Effector memory CD4-positive, alpha-beta T cell (primary cell): ENCODE measurements around the gene BRWD1.
"Not testable (repeated sequence)": the region's sequence is repeated elsewhere in the genome, so short reads cannot be mapped to it uniquely, and the experiment has no call there.

Source experiments
- DNase-seq, 3 donors: peaks; one replicate each; pipeline ENCODE4 v3.0.0-alpha.2; 2020
- H3K27ac ChIP-seq: 2 replicates; pipeline ENCODE4 v1.7.0; 2013; ENCODE audit warnings: mild to moderate bottlenecking, low read length, moderate library complexity; ENCODE audit not compliant: insufficient read depth, poor library complexity, severe bottlenecking
- H3K27me3 ChIP-seq: replicated peaks from 2 replicates; pipeline ENCODE4 v1.7.0; 2013; ENCODE audit warnings: mild to moderate bottlenecking, low read length; ENCODE audit not compliant: insufficient read depth, control insufficient read depth, poor library complexity, severe bottlenecking
- H3K36me3 ChIP-seq: 2 replicates; pipeline ENCODE4 v1.7.0; 2013; ENCODE audit warnings: mild to moderate bottlenecking, low read length, moderate library complexity; ENCODE audit not compliant: control insufficient read depth, insufficient read depth
- H3K4me1 ChIP-seq: 2 replicates; pipeline ENCODE4 v1.7.0; 2013; ENCODE audit warnings: low read length, mild to moderate bottlenecking; ENCODE audit not compliant: control insufficient read depth, insufficient read depth, poor library complexity, severe bottlenecking
- H3K4me3 ChIP-seq: 2 replicates; pipeline ENCODE4 v1.7.0; 2013; ENCODE audit warnings: low read length, low read depth, mild to moderate bottlenecking; ENCODE audit not compliant: insufficient read depth, poor library complexity, severe bottlenecking
- H3K9me3 ChIP-seq: 2 replicates; pipeline ENCODE4 v1.7.0; 2013; ENCODE audit warnings: mild to moderate bottlenecking, low read length, moderate library complexity; ENCODE audit not compliant: control insufficient read depth

The BRWD1 gene

GRCh38 chr21:39142972-39143371 is 170.5 kb downstream of the BRWD1 start:
- Histone ChIP-seq H3K27me3 (no peaks in the 10 kb centered on the region), H3K4me3 (no peak overlapping the region), H3K36me3 (no peaks in the 10 kb centered on the region), H3K4me1 (no peaks in the 10 kb centered on the region), H3K27ac (no peak overlapping the region), H3K9me3 (no peaks in the 10 kb centered on the region)
- no peak for DNase-seq

- DNase-seq, result no peak
- no peaks in the 10 kb centered on the region for H3K9me3 ChIP-seq
- H3K4me1 ChIP-seq, result no peaks in the 10 kb centered on the region
- H3K36me3 ChIP-seq, result no peaks in the 10 kb centered on the region
- H3K4me3 ChIP-seq, result no peak overlapping the region
- H3K27me3 ChIP-seq, result no peaks in the 10 kb centered on the region
- H3K27ac ChIP-seq, result no peak overlapping the region
Measured at GRCh38 chr21:39141502-39141901, 171.9 kb downstream of the BRWD1 start.

GRCh38 chr21:39137248-39138178 is 175.9 kb downstream of the BRWD1 start:
- Histone ChIP-seq H3K9me3 (no peaks in the 10 kb centered on the region), H3K36me3 (no peaks in the 10 kb centered on the region), H3K27ac (no peak overlapping the region), H3K27me3 (no peaks in the 10 kb centered on the region), H3K4me1 (no peaks in the 10 kb centered on the region), H3K4me3 (no peak overlapping the region)
- no peak for DNase-seq

- H3K9me3 ChIP-seq, result no peaks in the 10 kb centered on the region
- no peaks in the 10 kb centered on the region for H3K27me3 ChIP-seq
- no peaks in the 10 kb centered on the region for H3K4me1 ChIP-seq
- no peak overlapping the region for H3K4me3 ChIP-seq
- no peak overlapping the region for H3K27ac ChIP-seq
- DNase-seq, result no peak
- H3K36me3 ChIP-seq, result no peaks in the 10 kb centered on the region
Measured at GRCh38 chr21:39136711-39137110, 176.7 kb downstream of the BRWD1 start.

GRCh38 chr21:39136138-39136537 is 177.3 kb downstream of the BRWD1 start:
- H3K9me3 ChIP-seq, H3K4me1 ChIP-seq, H3K27me3 ChIP-seq, H3K4me3 ChIP-seq, DNase-seq, H3K36me3 ChIP-seq, H3K27ac ChIP-seq: not testable (repeated sequence)

GRCh38 chr21:39134288-39134810 is 179.1 kb downstream of the BRWD1 start:
- no peak overlapping the region for H3K4me3 ChIP-seq
- no peaks in the 10 kb centered on the region for H3K9me3 ChIP-seq
- no peak for DNase-seq
- no peaks in the 10 kb centered on the region for H3K4me1 ChIP-seq
- H3K36me3 ChIP-seq, result no peaks in the 10 kb centered on the region
- H3K27ac ChIP-seq, result no peak overlapping the region
- no peaks in the 10 kb centered on the region for H3K27me3 ChIP-seq
